Tibial nerve (tissue), 4 donors: ENCODE data around the gene TMEM92. TPM values are rescaled to one million over a fixed set of nuclear protein-coding genes. Genes with fewer than 3 reads are reported as not detected.

ENCODE experiments used
- DNase-seq, 2 donors: peaks; one replicate each; pipeline ENCODE4 v3.0.0-alpha.2; 2019; ENCODE audit warnings: low spot score in 2 of 2
- H3K27ac ChIP-seq, 4 donors: fragments of 200-600 bp; sonication (generic) in 3 of 4; one replicate each; pipeline ENCODE4 v1.5.1; 2017 to 2019; ENCODE audit warnings: mild to moderate bottlenecking in 1 of 4
- H3K27me3 ChIP-seq, 2 donors: fragments of 200-600 bp; sonication (generic) in 1 of 2; one replicate each; pipeline versions ENCODE4 v1.5.1 to v1.6.0; 2017 to 2019
- H3K36me3 ChIP-seq, 3 donors: fragments of 200-600 bp; sonication (generic); one replicate each; pipeline ENCODE4 v1.5.1; 2018 to 2019
- H3K4me1 ChIP-seq, 4 donors: fragments of 200-600 bp; sonication (generic) in 3 of 4; one replicate each; pipeline ENCODE4 v1.5.1; 2017 to 2019
- H3K4me3 ChIP-seq, 4 donors: fragments of 200-600 bp; sonication (generic) in 3 of 4; one replicate each; pipeline ENCODE4 v1.5.1; 2017 to 2019; ENCODE audit warnings: mild to moderate bottlenecking in 1 of 4, moderate library complexity in 1 of 4
- H3K9me3 ChIP-seq, 4 donors: fragments of 200-600 bp; sonication (generic) in 3 of 4; one replicate each; pipeline ENCODE4 v1.5.1; 2017 to 2019
- CTCF ChIP-seq, 5 experiments: fragments of 200-600 bp in 3 of 5; fragments of 450-650 bp in 2 of 5; sonication (generic) in 3 of 5; IDR thresholded peaks; one replicate each; pipeline ENCODE4 v1.5.1; 2016 to 2019; ENCODE audit warnings: antibody characterized with exemption in 5 of 5, mild to moderate bottlenecking in 3 of 5, moderate library complexity in 2 of 5
- EP300 ChIP-seq, 2 donors: sonication (generic); formaldehyde crosslinking; IDR thresholded peaks; one replicate each; pipeline ENCODE4 v1.6.1; 2017; ENCODE audit warnings: antibody characterized with exemption in 2 of 2, mild to moderate bottlenecking in 1 of 2
- POLR2A ChIP-seq, 2 donors: fragments of 450-650 bp; IDR thresholded peaks; one replicate each; pipeline ENCODE4 v1.6.1; 2017; ENCODE audit warnings: antibody characterized with exemption in 2 of 2, mild to moderate bottlenecking in 2 of 2, moderate library complexity in 2 of 2
- WGBS, 2 donors: methylation state at CpG; one replicate each; pipeline ENCODE4 v1.1.5; 2018; 5-methylcytosine and 5-hydroxymethylcytosine counted together
- total RNA-seq, 4 donors: library from RNA; depleted of rRNA; stranded (reverse); fragments of >200 nt; gene quantifications; one replicate each; pipeline ENCODE4 v1.1.0, GENCODE V29; 2016

The TMEM92 gene
- total RNA-seq, 4 donors from 2014 or later = 0.44 to 0.59 TPM; not detected in 2

- Histone ChIP-seq H3K27me3 (no peaks in the 10 kb centered on the region), H3K4me1 (no peaks in the 10 kb centered on the region), H3K9me3 (no peaks in the 10 kb centered on the region), H3K27ac (no peak overlapping the region), H3K36me3 (no peaks in the 10 kb centered on the region), H3K4me3 (no peak overlapping the region)
- TF ChIP-seq EP300 (IDR thresholded peaks at IDR 0.05) (no peak), CTCF (IDR thresholded peaks at IDR 0.05) (no peak), POLR2A (IDR thresholded peaks at IDR 0.05) (no peak)
- WGBS, 2 donors = 57 to 64% methylated on average over 7 of the region's 7 CpGs
- no peak for DNase-seq
Measured at GRCh38 chr17:50322271-50322670, 48.0 kb downstream of the TMEM92 start.

- TF ChIP-seq CTCF (IDR thresholded peaks at IDR 0.05) (no peak), EP300 (IDR thresholded peaks at IDR 0.05) (no peak), POLR2A (IDR thresholded peaks at IDR 0.05) (no peak)
- no peaks in the 10 kb centered on the region for H3K9me3 ChIP-seq
- no peak for DNase-seq
- H3K4me1 ChIP-seq = no peaks in the 10 kb centered on the region
- 73 to 75% methylated on average over 5 of the region's 5 CpGs for WGBS, 2 donors
- H3K36me3 ChIP-seq = no peaks in the 10 kb centered on the region
- H3K27me3 ChIP-seq = no peaks in the 10 kb centered on the region
- H3K4me3 ChIP-seq = no peak overlapping the region
- no peak overlapping the region for H3K27ac ChIP-seq
Measured at GRCh38 chr17:50323060-50323459, 48.8 kb downstream of the TMEM92 start.

- H3K4me1 ChIP-seq = no peaks in the 10 kb centered on the region
- 55% methylated on average over 4 of the region's 4 CpGs for WGBS, 2 donors
- no peak for DNase-seq
- H3K4me3 ChIP-seq = no peak overlapping the region
- H3K27me3 ChIP-seq = no peaks in the 10 kb centered on the region
- no peaks in the 10 kb centered on the region for H3K36me3 ChIP-seq
- H3K27ac ChIP-seq = no peak overlapping the region
- no peaks in the 10 kb centered on the region for H3K9me3 ChIP-seq
- TF ChIP-seq POLR2A (IDR thresholded peaks at IDR 0.05) (no peak), CTCF (IDR thresholded peaks at IDR 0.05) (no peak), EP300 (IDR thresholded peaks at IDR 0.05) (no peak)
Measured at GRCh38 chr17:50325906-50326305, 51.6 kb downstream of the TMEM92 start.

GRCh38 chr17:50326831-50327364 is 52.6 kb downstream of the TMEM92 start:
- Histone ChIP-seq H3K9me3 (no peaks in the 10 kb centered on the region), H3K4me3 (no peak overlapping the region), H3K36me3 (no peaks in the 10 kb centered on the region), H3K27ac (no peak overlapping the region), H3K27me3 (no peaks in the 10 kb centered on the region), H3K4me1 (no peaks in the 10 kb centered on the region)
- WGBS, 2 donors = 73 to 80% methylated on average over 9 of the region's 9 CpGs
- TF ChIP-seq POLR2A (IDR thresholded peaks at IDR 0.05) (no peak), CTCF (IDR thresholded peaks at IDR 0.05) (no peak), EP300 (IDR thresholded peaks at IDR 0.05) (no peak)
- no peak for DNase-seq

- 57 to 67% methylated on average over 21 of the region's 21 CpGs for WGBS, 2 donors
Measured at GRCh38 chr17:50328363-50329325, 54.4 kb downstream of the TMEM92 start.

More at GRCh38 chr17:50328363-50329325, 54.4 kb downstream of the TMEM92 start:
- DNase-seq = no peak
- H3K36me3 ChIP-seq = no peaks in the 10 kb centered on the region
- H3K27ac ChIP-seq = no peak overlapping the region
- H3K4me1 ChIP-seq = no peaks in the 10 kb centered on the region
- TF ChIP-seq EP300 (IDR thresholded peaks at IDR 0.05) (no peak), POLR2A (IDR thresholded peaks at IDR 0.05) (no peak), CTCF (IDR thresholded peaks at IDR 0.05) (no peak)
- H3K27me3 ChIP-seq = peaks cover 0 to 4% of the 10 kb centered on the region in 2 donors
- H3K9me3 ChIP-seq = no peaks in the 10 kb centered on the region
- H3K4me3 ChIP-seq = no peak overlapping the region
